MCF 10A (cell line): ENCODE data around the gene TRMT112. TPM values are rescaled to one million over a fixed set of nuclear protein-coding genes. Genes with fewer than 3 reads are reported as not detected.

Source experiments
- BruUV-seq: library from RNA; stranded (reverse); fragments of 400-500 nt; replicated peaks from 2 replicates; lab custom pipeline; 2021; lab: Mats Ljungman, UMichigan
- CTCF ChIA-PET: fragments of 300-600 bp; sonication (Branson Sonifier 250); formaldehyde crosslinking; extraction: SDS; loops from one replicate; lab custom pipeline; 2021; ENCODE audit warnings: antibody characterized with exemption, inconsistent platforms; lab: Yijun Ruan, JAX
- POLR2A ChIA-PET: fragments of 300-600, 350-650 bp; sonication (Branson Sonifier 250); formaldehyde crosslinking; extraction: SDS; loops from one replicate; lab custom pipeline; 2020; ENCODE audit warnings: antibody characterized with exemption, inconsistent platforms; lab: Yijun Ruan, JAX
- DNase-seq: peaks from one replicate; pipeline ENCODE4 v3.0.0-alpha.2; 2018; ENCODE audit not compliant: unreplicated experiment
- H3K27ac Mint-ChIP-seq: one replicate; pipeline ENCODE4 v1.8.0; 2022; ENCODE audit warnings: mild to moderate bottlenecking, low read depth, mixed read lengths; ENCODE audit not compliant: unreplicated experiment
- H3K27me3 Mint-ChIP-seq: one replicate; pipeline ENCODE4 v1.8.0; 2022; ENCODE audit warnings: mixed read lengths; ENCODE audit not compliant: insufficient read depth, unreplicated experiment
- H3K36me3 Mint-ChIP-seq: one replicate; pipeline ENCODE4 v1.8.0; 2022; ENCODE audit warnings: mild to moderate bottlenecking, moderate library complexity, mixed read lengths; ENCODE audit not compliant: insufficient read depth, unreplicated experiment
- H3K4me1 Mint-ChIP-seq: one replicate; pipeline ENCODE4 v1.8.0; 2022; ENCODE audit warnings: mixed read lengths; ENCODE audit not compliant: insufficient read depth, unreplicated experiment
- H3K4me3 Mint-ChIP-seq: one replicate; pipeline ENCODE4 v1.8.0; 2022; ENCODE audit warnings: mild to moderate bottlenecking, moderate library complexity, mixed read lengths; ENCODE audit not compliant: unreplicated experiment
- H3K9me3 Mint-ChIP-seq: one replicate; pipeline ENCODE4 v1.8.0; 2022; ENCODE audit warnings: mixed read lengths; ENCODE audit not compliant: unreplicated experiment
- intact Hi-C: fragments of 100-400 bp; cut with micrococcal nuclease; formaldehyde crosslinking; loops from 2 replicates; pipeline ENCODE4 v1.14.1; 2022
- total RNA-seq: library from RNA; stranded (reverse); gene quantifications from 2 replicates; pipeline ENCODE4 v1.2.3, GENCODE V29; 2022
- TF ChIP-seq, protein P1 (sequence below): fragments of 200-600 bp; IDR thresholded peaks from one replicate; pipeline ENCODE4 v1.8.0; 2022; ENCODE audit warnings: antibody characterized with exemption, mild to moderate bottlenecking; ENCODE audit not compliant: unreplicated experiment

The TRMT112 gene
- total RNA-seq, 1 experiment from 2014 or later: 284 TPM

DNA sequence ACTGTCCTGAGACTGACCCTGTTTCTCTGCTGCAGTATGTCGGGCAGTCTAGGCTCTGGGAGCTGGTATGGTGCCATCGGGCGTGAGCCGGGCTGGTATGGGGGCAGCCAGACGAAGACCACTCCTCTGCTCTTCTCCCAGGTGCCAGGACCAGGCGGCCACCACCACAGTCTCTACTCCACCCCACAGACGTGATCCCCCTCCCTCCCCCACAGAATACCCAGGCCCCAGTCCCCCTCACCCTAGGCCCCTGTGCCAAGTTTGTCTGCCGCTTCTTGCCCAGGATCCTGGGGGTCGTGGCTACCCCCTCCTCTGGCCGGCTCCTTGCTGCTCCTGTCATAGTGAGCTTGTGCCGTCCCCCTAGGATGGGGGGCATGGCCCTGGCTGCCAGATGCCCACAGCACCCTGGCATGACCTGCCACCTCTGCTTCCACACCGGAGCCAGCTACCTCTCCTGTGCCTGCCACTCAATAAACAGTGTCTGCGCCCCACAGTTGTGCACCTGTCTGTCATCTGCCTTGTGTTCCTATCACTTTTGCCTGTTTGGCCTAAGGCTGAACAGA lies 28.3 kb downstream of the TRMT112 start:
- no TSS peak for BruUV-seq
- DNase-seq: no peak
- Mint-ChIP-seq H3K4me1 (peaks cover 15% of the 10 kb centered on the region), H3K27ac (no peak overlapping the region), H3K27me3 (peaks cover 11% of the 10 kb centered on the region), H3K9me3 (no peaks in the 10 kb centered on the region), H3K4me3 (no peak overlapping the region), H3K36me3 (peaks cover 13% of the 10 kb centered on the region)
- CTCF ChIA-PET: interaction anchor here (0.7 to 9.9 kb wide), 3 partner anchors 14 to 17 kb away, joined by 3 to 96 read pairs (median 3); partner anchors contain the start of gene CATSPERZ
- POLR2A ChIA-PET: interaction anchor here (0.5 to 1.5 kb wide), 3 partner anchors 12 to 191 kb away, joined by 3 to 8 read pairs (median 4); no protein-coding TSS in a partner anchor
- TF ChIP-seq, protein P1, sequence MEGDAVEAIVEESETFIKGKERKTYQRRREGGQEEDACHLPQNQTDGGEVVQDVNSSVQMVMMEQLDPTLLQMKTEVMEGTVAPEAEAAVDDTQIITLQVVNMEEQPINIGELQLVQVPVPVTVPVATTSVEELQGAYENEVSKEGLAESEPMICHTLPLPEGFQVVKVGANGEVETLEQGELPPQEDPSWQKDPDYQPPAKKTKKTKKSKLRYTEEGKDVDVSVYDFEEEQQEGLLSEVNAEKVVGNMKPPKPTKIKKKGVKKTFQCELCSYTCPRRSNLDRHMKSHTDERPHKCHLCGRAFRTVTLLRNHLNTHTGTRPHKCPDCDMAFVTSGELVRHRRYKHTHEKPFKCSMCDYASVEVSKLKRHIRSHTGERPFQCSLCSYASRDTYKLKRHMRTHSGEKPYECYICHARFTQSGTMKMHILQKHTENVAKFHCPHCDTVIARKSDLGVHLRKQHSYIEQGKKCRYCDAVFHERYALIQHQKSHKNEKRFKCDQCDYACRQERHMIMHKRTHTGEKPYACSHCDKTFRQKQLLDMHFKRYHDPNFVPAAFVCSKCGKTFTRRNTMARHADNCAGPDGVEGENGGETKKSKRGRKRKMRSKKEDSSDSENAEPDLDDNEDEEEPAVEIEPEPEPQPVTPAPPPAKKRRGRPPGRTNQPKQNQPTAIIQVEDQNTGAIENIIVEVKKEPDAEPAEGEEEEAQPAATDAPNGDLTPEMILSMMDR: no peak
- intact Hi-C loops: loop anchor here (5.0 kb wide), 2 partner anchors 37 to 102 kb away; partner anchors contain the start of genes PLCB3 and STIP1

DNA sequence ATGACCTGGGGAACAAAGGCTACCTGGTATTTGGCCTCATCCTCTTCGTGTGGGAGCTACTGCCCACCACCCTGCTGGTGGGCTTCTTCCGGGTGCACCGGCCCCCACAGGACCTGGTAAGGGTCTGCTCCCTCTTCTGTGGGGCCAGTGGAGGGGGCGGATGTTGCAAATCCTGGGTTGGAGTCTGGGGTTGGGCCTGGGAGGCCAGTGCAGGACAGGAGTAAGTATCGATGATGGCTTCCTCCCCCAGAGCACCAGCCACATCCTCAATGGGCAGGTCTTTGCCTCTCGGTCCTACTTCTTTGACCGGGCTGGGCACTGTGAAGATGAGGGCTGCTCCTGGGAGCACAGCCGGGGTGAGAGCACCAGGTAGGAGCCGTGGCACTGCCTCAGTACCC lies 29.0 kb downstream of the TRMT112 start:
- ChIA-PET POLR2A (interaction anchor here (0.5 to 1.1 kb wide), 2 partner anchors 37 to 190 kb away, joined by 3 to 4 read pairs; partner anchors contain the start of gene PLCB3), CTCF (interaction anchor here (9.9 kb wide), 1 partner anchor 14 kb away, joined by 96 read pairs; the partner anchor contains the start of gene CATSPERZ)
- no peak overlapping the region for H3K4me3 Mint-ChIP-seq
- no peak overlapping the region for H3K27ac Mint-ChIP-seq
- peaks cover 11% of the 10 kb centered on the region for H3K27me3 Mint-ChIP-seq
- intact Hi-C loops: loop anchor here (5.0 kb wide), 2 partner anchors 36 to 101 kb away; partner anchors contain the start of genes PLCB3 and STIP1
- peaks cover 13% of the 10 kb centered on the region for H3K36me3 Mint-ChIP-seq
- BruUV-seq: no TSS peak
- TF ChIP-seq, protein P1: no peak
- DNase-seq: no peak
- no peaks in the 10 kb centered on the region for H3K9me3 Mint-ChIP-seq
- peaks cover 15% of the 10 kb centered on the region for H3K4me1 Mint-ChIP-seq

DNA sequence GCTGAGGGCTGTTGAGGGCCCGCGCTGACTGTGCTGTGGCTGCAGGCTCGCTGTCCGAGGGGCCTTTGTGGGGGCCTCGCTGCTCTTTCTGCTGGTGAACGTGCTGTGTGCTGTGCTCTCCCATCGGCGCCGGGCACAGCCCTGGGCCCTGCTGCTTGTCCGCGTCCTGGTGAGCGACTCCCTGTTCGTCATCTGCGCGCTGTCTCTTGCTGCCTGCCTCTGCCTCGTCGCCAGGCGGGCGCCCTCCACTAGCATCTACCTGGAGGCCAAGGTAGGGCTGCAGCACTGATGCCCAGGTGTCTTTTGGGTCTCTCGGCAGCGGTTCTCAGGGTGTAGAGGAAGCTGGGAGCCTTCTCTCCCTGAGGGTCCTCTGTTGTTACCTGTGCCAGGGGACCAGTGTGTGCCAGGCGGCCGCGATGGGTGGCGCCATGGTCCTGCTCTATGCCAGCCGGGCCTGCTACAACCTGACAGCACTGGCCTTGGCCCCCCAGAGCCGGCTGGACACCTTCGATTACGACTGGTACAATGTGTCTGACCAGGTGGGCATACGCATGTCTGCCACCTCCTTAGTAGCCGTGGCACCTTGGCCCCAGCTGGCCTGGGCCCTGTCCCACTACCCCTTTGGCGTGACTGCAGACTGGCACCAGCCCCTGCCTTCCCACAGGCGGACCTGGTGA lies 29.5 kb downstream of the TRMT112 start:
- Mint-ChIP-seq H3K4me1 (peaks cover 15% of the 10 kb centered on the region), H3K27ac (no peak overlapping the region), H3K4me3 (no peak overlapping the region), H3K36me3 (peaks cover 13% of the 10 kb centered on the region), H3K9me3 (no peaks in the 10 kb centered on the region), H3K27me3 (peaks cover 11% of the 10 kb centered on the region)
- no peak for DNase-seq
- ChIA-PET POLR2A (interaction anchor here (1.1 kb wide), 1 partner anchor 36 kb away, joined by 3 read pairs; the partner anchor contains the start of gene PLCB3), CTCF (interaction anchor here (0.6 to 9.9 kb wide), 2 partner anchors 15 to 809 kb away, joined by 3 to 96 read pairs; partner anchors contain the start of gene CATSPERZ)
- intact Hi-C loops: loop anchor here (2.0 to 5.0 kb wide), 3 partner anchors 17 to 101 kb away; partner anchors contain the start of genes ESRRA, PLCB3 and STIP1
- BruUV-seq: no TSS peak
- TF ChIP-seq, protein P1: no peak

DNA sequence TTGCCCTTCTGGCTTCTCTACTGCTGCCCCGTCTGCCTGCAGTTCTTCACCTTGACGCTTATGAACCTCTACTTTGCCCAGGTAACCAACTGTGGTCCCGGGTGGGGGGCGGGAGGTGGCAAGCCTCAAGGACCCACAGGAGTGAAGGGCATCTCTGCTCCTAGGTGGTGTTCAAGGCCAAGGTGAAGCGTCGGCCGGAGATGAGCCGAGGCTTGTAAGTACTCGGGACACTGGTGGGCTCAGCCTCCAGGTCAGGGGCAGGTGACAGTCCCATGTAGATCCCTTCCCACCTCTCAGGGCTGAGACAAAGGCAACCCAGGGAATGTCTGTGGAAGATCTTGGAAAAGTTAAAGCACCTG lies 30.6 kb downstream of the TRMT112 start:
- peak overlapping the region; percentile 76 for H3K4me3 Mint-ChIP-seq
- peaks cover 11% of the 10 kb centered on the region for H3K27me3 Mint-ChIP-seq
- ChIA-PET POLR2A (interaction anchor here (0.9 to 3.1 kb wide), 4 partner anchors 10 to 45 kb away, joined by 3 to 24 read pairs (median 8); partner anchors contain the start of genes PLCB3, PRDX5 and TRMT112), CTCF (interaction anchor here (9.9 kb wide), 1 partner anchor 16 kb away, joined by 96 read pairs; the partner anchor contains the start of gene CATSPERZ)
- TF ChIP-seq, protein P1: no peak
- BruUV-seq: no TSS peak
- no peak for DNase-seq
- H3K4me1 Mint-ChIP-seq: peaks cover 15% of the 10 kb centered on the region
- no peaks in the 10 kb centered on the region for H3K9me3 Mint-ChIP-seq
- intact Hi-C loops: loop anchor here (1.0 to 5.0 kb wide), 4 partner anchors 18 to 99 kb away; partner anchors contain the start of genes ESRRA, PLCB3 and STIP1
- peaks cover 22% of the 10 kb centered on the region for H3K36me3 Mint-ChIP-seq
- H3K27ac Mint-ChIP-seq: peak overlapping the region; percentile 77
